Ovary (tissue), 9 donors: Measurements from ENCODE around the gene LDAH. TPM values are rescaled to one million over a fixed set of nuclear protein-coding genes. Genes with fewer than 3 reads are reported as not detected.

Experiments
- DNase-seq, 5 donors: peaks; one replicate each; pipeline ENCODE4 v3.0.0-alpha.2; 2019 to 2020
- H3K27ac ChIP-seq, 2 donors: fragments of 200-600 bp; one replicate each; pipeline versions ENCODE4 v1.5.1 to v1.8.0; 2019 to 2022
- H3K27me3 ChIP-seq: fragments of 200-600 bp; one replicate; pipeline ENCODE4 v1.8.0; 2022
- H3K36me3 ChIP-seq: fragments of 200-600 bp; sonication (generic); one replicate; pipeline ENCODE4 v1.5.1; 2019
- H3K4me1 ChIP-seq: one replicate; pipeline ENCODE4 v1.8.1; 2013; ENCODE audit warnings: mild to moderate bottlenecking, moderate library complexity; ENCODE audit not compliant: insufficient read depth
- H3K4me3 ChIP-seq: fragments of 200-600 bp; sonication (generic); one replicate; pipeline ENCODE4 v1.5.1; 2017
- H3K9me3 ChIP-seq, 2 donors: fragments of 200-600 bp in 1 of 2; sonication (generic) in 1 of 2; one replicate each; pipeline versions ENCODE4 v1.5.1 to v1.8.1; 2013 to 2019; ENCODE audit warnings: mild to moderate bottlenecking in 1 of 2, moderate library complexity in 1 of 2
- CTCF ChIP-seq, 3 donors: fragments of 450-650 bp in 2 of 3; fragments of 200-600 bp in 1 of 3; IDR thresholded peaks; one replicate each; pipeline versions ENCODE4 v1.5.1 to v1.8.0; 2016 to 2022; ENCODE audit warnings: antibody characterized with exemption in 3 of 3, mild to moderate bottlenecking in 1 of 3
- EP300 ChIP-seq: sonication (generic); formaldehyde crosslinking; IDR thresholded peaks from one replicate; pipeline ENCODE4 v1.6.1; 2017; ENCODE audit warnings: antibody characterized with exemption
- POLR2A ChIP-seq: fragments of 450-650 bp; IDR thresholded peaks from one replicate; pipeline ENCODE4 v1.6.1; 2017; ENCODE audit warnings: antibody characterized with exemption, mild to moderate bottlenecking, moderate library complexity
- WGBS, 3 donors: extraction: QIAGEN DNeasy Blood & Tissue Kit in 1 of 3; methylation state at CpG; one replicate each; pipeline versions ENCODE4 v1.1.5 to v1.1.7; 2013 to 2017; 5-methylcytosine and 5-hydroxymethylcytosine counted together
- intact Hi-C, 4 donors: fragments of 100-400 bp; cut with DNase I; formaldehyde crosslinking; loops; one replicate each; pipeline versions ENCODE4 v1.11.0 to v1.15.1; 2022 to 2023
- polyA plus RNA-seq, 2 donors: library from polyadenylated mRNA; stranded (reverse); fragments of 200-250 nt in 1 of 2; fragments of 350-450 nt in 1 of 2; fragmentation: Illumina TruSeq in 1 of 2; extraction: RNeasy Lipid Tissue Mini Kit (QIAGEN cat#74804) in 1 of 2; gene quantifications; one replicate each; pipeline ENCODE4 v1.2.3, GENCODE V29; 2013 to 2014
- total RNA-seq, 7 donors: library from RNA; depleted of rRNA in 2 of 7; stranded (reverse); fragments of >200 nt in 2 of 7; fragmentation: NEBNext Ultra II Directional in 3 of 7; extraction: Animal tissue kit (Norgen Biotek cat#: 25700) in 3 of 7; gene quantifications; one replicate each; pipeline versions ENCODE4 v1.1.0 to v1.2.4, GENCODE V29; 2016 to 2023
- donor health status: DM: no; HTN: no; CAD: no; lungs with moderate emphysema.
- donor health status: DM: no; HTN: no; CAD: no.
- donor health status: Bipolar disorder and iron deficiency.
- donor health status: DM: yes; HTN: yes; CAD: no.
- donor health status: DM: no; HTN: no; CAD: no.
- donor health status: DM: yes; HTN: yes; CAD: no.

The LDAH gene
- total and polyA plus RNA-seq, 9 donors, result 4.0 to 21.0 (median 11.0) TPM

- H3K27ac ChIP-seq, result no peak overlapping the region
- H3K4me1 ChIP-seq, result peaks cover 10% of the 10 kb centered on the region
- H3K36me3 ChIP-seq, result no peaks in the 10 kb centered on the region
- 93% methylated on average over 11 of the region's 11 CpGs for WGBS, 3 donors
- H3K4me3 ChIP-seq, result no peak overlapping the region
- TF ChIP-seq EP300, result no peak
- TF ChIP-seq CTCF (IDR thresholded peaks at IDR 0.05), result no peak
- TF ChIP-seq POLR2A, result no peak
- no peaks in the 10 kb centered on the region for H3K27me3 ChIP-seq
- peak in 2 of 5 donors; percentile 3 to 26 for DNase-seq
- no peaks in the 10 kb centered on the region for H3K9me3 ChIP-seq
- intact Hi-C loops, result no loop called here
Observed at GRCh38 chr2:20652673-20653575, 170.0 kb downstream of the LDAH start.

- DNase-seq, result no peak
- TF ChIP-seq CTCF (IDR thresholded peaks at IDR 0.05), result no peak
- TF ChIP-seq EP300, result no peak
- TF ChIP-seq POLR2A, result no peak
- Histone ChIP-seq H3K4me3 (no peak overlapping the region), H3K9me3 (no peaks in the 10 kb centered on the region), H3K27ac (no peak overlapping the region), H3K27me3 (no peaks in the 10 kb centered on the region), H3K4me1 (peaks cover 10% of the 10 kb centered on the region), H3K36me3 (no peaks in the 10 kb centered on the region)
- intact Hi-C loops, result no loop called here
- 87 to 89% (median 88%) methylated on average over 7 of the region's 7 CpGs for WGBS, 3 donors
Observed at GRCh38 chr2:20652141-20652540, 170.8 kb downstream of the LDAH start.

GRCh38 chr2:20651731-20652099 is 171.2 kb downstream of the LDAH start:
- Histone ChIP-seq H3K36me3 (no peaks in the 10 kb centered on the region), H3K4me3 (peak overlapping the region; percentile 100), H3K27me3 (no peaks in the 10 kb centered on the region), H3K4me1 (peaks cover 10% of the 10 kb centered on the region), H3K9me3 (no peaks in the 10 kb centered on the region), H3K27ac (no peak overlapping the region)
- intact Hi-C loops, result no loop called here
- no peak for DNase-seq
- TF ChIP-seq EP300 (no peak), CTCF (IDR thresholded peaks at IDR 0.05) (no peak), POLR2A (no peak)
- 61 to 72% (median 62%) methylated on average over 7 of the region's 7 CpGs for WGBS, 3 donors

- Histone ChIP-seq H3K27ac (peak within 1 kb of the TSS; percentile 52 to 65), H3K4me1 (peaks cover 10% of the 10 kb centered on the region), H3K4me3 (peak within 1 kb of the TSS; percentile 100), H3K36me3 (no peaks in the 10 kb centered on the region), H3K27me3 (no peaks in the 10 kb centered on the region), H3K9me3 (no peaks in the 10 kb centered on the region)
- 0 to 1% (median 1%) methylated on average over 52 to 72 of the region's 72 CpGs for WGBS, 3 donors
- TF ChIP-seq POLR2A (peak; percentile 83), CTCF (IDR thresholded peaks at IDR 0.05) (peak; percentile 90 to 100 (median 99)), EP300 (no peak)
- intact Hi-C loops, result no loop called here
- peak; percentile 77 to 91 (median 85) for DNase-seq
Observed at GRCh38 chr2:20650877-20651730, 171.8 kb downstream of the LDAH start, which contains the start of gene HS1BP3. Gene HS1BP3 (minus strand): TSS chr2:20651098. CDS start chr2:20651063, 35 bp downstream.
